PC-9 (cell line): ENCODE data around the gene OSCP1. TPM values are rescaled to one million over a fixed set of nuclear protein-coding genes. Genes with fewer than 3 reads are reported as not detected.

Experiments used
- BruUV-seq: library from RNA; stranded (reverse); fragments of 400-500 nt; replicated peaks from 2 replicates; lab custom pipeline; 2021; lab: Mats Ljungman, UMichigan
- CTCF ChIA-PET: fragments of 300-600 bp; sonication (Branson Sonifier 250); formaldehyde crosslinking; loops from one replicate; lab custom pipeline; 2022; ENCODE audit warnings: antibody characterized with exemption; lab: Charles Lee
- POLR2A ChIA-PET: fragments of 300-600 bp; sonication (Branson Sonifier 250); formaldehyde crosslinking; loops from one replicate; lab custom pipeline; 2022; ENCODE audit warnings: antibody characterized with exemption; ENCODE audit not compliant: unreplicated experiment; lab: Charles Lee
- DNase-seq, 2 experiments: peaks; one replicate each; pipeline versions ENCODE4 v3.0.0 to v3.0.0-alpha.2; 2015 to 2022; ENCODE audit warnings: mixed read lengths in 1 of 2
- H2AFZ ChIP-seq: fragments of 200-600 bp; sonication (generic); 2 replicates; pipeline ENCODE4 v1.8.1; 2017; ENCODE audit warnings: antibody characterized with exemption
- H3F3A ChIP-seq: fragments of 200-600 bp; sonication (generic); 2 replicates; pipeline ENCODE4 v1.8.1; 2017; ENCODE audit warnings: antibody characterized with exemption, mild to moderate bottlenecking, low read depth; ENCODE audit not compliant: insufficient read depth
- H3K27ac ChIP-seq: fragments of 200-600 bp; sonication (generic); 2 replicates; pipeline ENCODE4 v1.6.1; 2016; ENCODE audit warnings: mixed run types
- H3K27me3 ChIP-seq: fragments of 200-600 bp; sonication (generic); 2 replicates; pipeline ENCODE4 v1.6.1; 2016; ENCODE audit warnings: low read depth, mixed run types; ENCODE audit not compliant: insufficient read depth
- H3K36me3 ChIP-seq: fragments of 200-600 bp; sonication (generic); 2 replicates; pipeline ENCODE4 v1.6.1; 2016; ENCODE audit warnings: low read depth, mixed run types
- H3K4me1 ChIP-seq: fragments of 200-600 bp; sonication (generic); replicated peaks from 2 replicates; pipeline ENCODE4 v1.6.1; 2016; ENCODE audit warnings: mixed run types; ENCODE audit not compliant: insufficient read depth
- H3K4me2 ChIP-seq: fragments of 200-600 bp; sonication (generic); 2 replicates; pipeline ENCODE4 v1.6.1; 2017; ENCODE audit warnings: mixed run types
- H3K4me3 ChIP-seq: fragments of 200-600 bp; sonication (generic); 2 replicates; pipeline ENCODE4 v1.6.1; 2016; ENCODE audit warnings: mixed run types
- H3K79me2 ChIP-seq: fragments of 200-600 bp; sonication (generic); 2 replicates; pipeline ENCODE4 v1.6.1; 2017; ENCODE audit warnings: low read depth, mixed run types
- H3K9me2 ChIP-seq: fragments of 200-600 bp; sonication (generic); 2 replicates; pipeline ENCODE4 v1.8.1; 2017; ENCODE audit warnings: mild to moderate bottlenecking; ENCODE audit not compliant: insufficient read depth
- H3K9me3 ChIP-seq: fragments of 200-600 bp; sonication (generic); 2 replicates; pipeline ENCODE4 v1.8.1; 2016; ENCODE audit warnings: low read depth; ENCODE audit not compliant: insufficient read depth
- H4K20me1 ChIP-seq: fragments of 200-600 bp; sonication (generic); 2 replicates; pipeline ENCODE4 v1.8.1; 2017; ENCODE audit not compliant: insufficient read depth
- EZH2 ChIP-seq: fragments of 200-600 bp; sonication (generic); IDR thresholded peaks from 2 replicates; pipeline ENCODE4 v1.8.0; 2017; ENCODE audit warnings: antibody characterized with exemption, low read depth
- intact Hi-C: fragments of 100-400 bp; cut with micrococcal nuclease; formaldehyde crosslinking; loops from one replicate; pipeline ENCODE4 v1.10.0; 2022; ENCODE audit not compliant: unreplicated experiment
- total RNA-seq: library from RNA; stranded (reverse); gene quantifications from 2 replicates; pipeline ENCODE4 v1.2.3, GENCODE V29; 2021
- TF ChIP-seq, protein P1 (sequence below): fragments of 200-600 bp; sonication (generic); conservative IDR thresholded peaks from 2 replicates; pipeline ENCODE4 v1.6.1; 2017; ENCODE audit warnings: mixed run types, antibody characterized with exemption, mild to moderate bottlenecking, moderate library complexity

Gene OSCP1
- total RNA-seq, 1 experiment from 2014 or later, result 25.7 TPM

DNA sequence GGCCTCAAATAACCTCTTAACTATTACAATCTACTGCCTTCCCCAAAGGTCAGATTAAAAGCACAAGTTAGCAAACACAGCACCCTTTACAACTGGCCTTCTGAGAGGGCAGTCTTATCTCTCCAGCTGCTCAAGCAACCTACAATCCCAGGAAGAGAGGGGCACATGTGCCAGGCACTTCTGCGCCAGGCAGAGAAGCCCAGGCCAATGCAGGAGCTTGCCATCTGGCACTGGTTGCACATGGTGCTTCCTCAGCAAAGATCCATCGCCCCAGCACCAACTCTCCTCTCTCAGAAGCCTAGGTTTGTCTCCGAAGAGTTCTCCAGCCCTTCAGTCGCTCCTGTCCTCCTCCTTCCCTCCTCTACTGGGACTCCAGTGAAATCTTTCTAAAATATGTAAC lies 67.0 kb downstream of the OSCP1 start:
- Histone ChIP-seq H2AFZ (no peak overlapping the region), H3K9me3 (no peaks in the 10 kb centered on the region), H3K27me3 (no peaks in the 10 kb centered on the region), H3K4me1 (peaks cover 29% of the 10 kb centered on the region), H3K79me2 (peaks cover 70% of the 10 kb centered on the region), H3K4me2 (peak overlapping the region; percentile 98), H3K27ac (no peak overlapping the region), H3F3A (peaks cover 38% of the 10 kb centered on the region), H3K36me3 (0 out of 2 replicates have a peak, but pooled peaks cover 7% of the 10 kb centered on the region), H3K9me2 (no peaks in the 10 kb centered on the region), H3K4me3 (no peak overlapping the region), H4K20me1 (peaks cover 51% of the 10 kb centered on the region)
- intact Hi-C loops, result loop anchor here (10.0 kb wide), 1 partner anchor 78 kb away; the partner anchor contains the start of gene SH3D21
- DNase-seq, result no peak
- no peak for TF ChIP-seq EZH2
- TF ChIP-seq, protein P1, sequence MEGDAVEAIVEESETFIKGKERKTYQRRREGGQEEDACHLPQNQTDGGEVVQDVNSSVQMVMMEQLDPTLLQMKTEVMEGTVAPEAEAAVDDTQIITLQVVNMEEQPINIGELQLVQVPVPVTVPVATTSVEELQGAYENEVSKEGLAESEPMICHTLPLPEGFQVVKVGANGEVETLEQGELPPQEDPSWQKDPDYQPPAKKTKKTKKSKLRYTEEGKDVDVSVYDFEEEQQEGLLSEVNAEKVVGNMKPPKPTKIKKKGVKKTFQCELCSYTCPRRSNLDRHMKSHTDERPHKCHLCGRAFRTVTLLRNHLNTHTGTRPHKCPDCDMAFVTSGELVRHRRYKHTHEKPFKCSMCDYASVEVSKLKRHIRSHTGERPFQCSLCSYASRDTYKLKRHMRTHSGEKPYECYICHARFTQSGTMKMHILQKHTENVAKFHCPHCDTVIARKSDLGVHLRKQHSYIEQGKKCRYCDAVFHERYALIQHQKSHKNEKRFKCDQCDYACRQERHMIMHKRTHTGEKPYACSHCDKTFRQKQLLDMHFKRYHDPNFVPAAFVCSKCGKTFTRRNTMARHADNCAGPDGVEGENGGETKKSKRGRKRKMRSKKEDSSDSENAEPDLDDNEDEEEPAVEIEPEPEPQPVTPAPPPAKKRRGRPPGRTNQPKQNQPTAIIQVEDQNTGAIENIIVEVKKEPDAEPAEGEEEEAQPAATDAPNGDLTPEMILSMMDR, result no peak
- ChIA-PET POLR2A (no interaction called here), CTCF (interaction anchor here (0.6 kb wide), 2 partner anchors 11 to 36 kb away, joined by 3 to 4 read pairs; no protein-coding TSS in a partner anchor)
- BruUV-seq, result no TSS peak

DNA sequence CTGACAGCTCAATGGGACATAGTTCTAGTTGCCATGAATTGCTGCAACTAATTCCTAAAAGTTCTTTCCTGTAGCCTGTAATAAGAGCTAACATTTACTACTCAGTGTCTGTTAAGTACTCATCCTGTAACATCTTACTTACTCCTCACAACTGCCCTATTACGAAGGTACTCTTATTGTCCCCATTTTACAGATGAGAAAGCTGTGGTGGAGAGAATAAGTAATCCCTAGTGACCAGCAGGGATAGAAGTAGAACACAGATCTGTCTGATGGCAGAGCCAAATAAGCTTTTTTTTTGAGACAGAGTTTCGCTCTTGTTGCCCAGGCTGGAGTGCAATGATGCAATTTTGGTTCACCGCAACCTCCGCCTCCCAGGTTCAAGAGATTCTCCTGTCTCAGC lies 67.6 kb downstream of the OSCP1 start:
- H3F3A ChIP-seq, result peaks cover 32% of the 10 kb centered on the region
- 0 out of 2 replicates have a peak, but pooled peaks cover 7% of the 10 kb centered on the region for H3K36me3 ChIP-seq
- DNase-seq, result no peak
- H2AFZ ChIP-seq, result no peak overlapping the region
- intact Hi-C loops, result loop anchor here (10.0 kb wide), 1 partner anchor 78 kb away; the partner anchor contains the start of gene SH3D21
- POLR2A ChIA-PET, result no interaction called here
- CTCF ChIA-PET, result interaction anchor here (0.5 to 0.6 kb wide), 2 partner anchors 37 to 92 kb away, joined by 4 read pairs; no protein-coding TSS in a partner anchor
- TF ChIP-seq, protein P1, result no peak
- no peak for TF ChIP-seq EZH2
- H3K4me1 ChIP-seq, result peaks cover 23% of the 10 kb centered on the region
- H3K27ac ChIP-seq, result no peak overlapping the region
- H4K20me1 ChIP-seq, result peaks cover 51% of the 10 kb centered on the region
- H3K4me2 ChIP-seq, result no peak overlapping the region
- no peaks in the 10 kb centered on the region for H3K9me3 ChIP-seq
- no peak overlapping the region for H3K4me3 ChIP-seq
- H3K27me3 ChIP-seq, result no peaks in the 10 kb centered on the region
- H3K79me2 ChIP-seq, result peaks cover 76% of the 10 kb centered on the region
- no TSS peak for BruUV-seq
- H3K9me2 ChIP-seq, result no peaks in the 10 kb centered on the region

DNA sequence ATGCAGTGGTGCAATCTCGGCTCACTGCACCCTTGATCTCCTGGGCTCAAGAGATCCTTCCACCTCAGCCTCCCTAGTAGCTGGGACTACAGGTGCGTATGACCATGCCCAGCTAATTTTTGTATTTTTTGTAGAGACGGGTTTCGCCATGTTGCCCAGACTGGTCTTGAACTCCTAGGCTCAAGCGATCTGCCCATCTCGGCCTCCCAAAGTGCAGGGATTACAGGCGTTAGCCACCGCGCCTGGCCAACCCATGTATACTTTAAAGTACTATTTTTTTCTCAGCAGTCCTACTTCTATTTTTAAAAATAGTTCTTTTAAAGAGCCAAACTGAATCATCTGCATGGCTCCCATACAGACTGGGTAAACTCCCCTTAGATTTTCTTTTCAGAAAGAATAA lies 68.0 kb downstream of the OSCP1 start:
- Histone ChIP-seq H3K4me1 (peaks cover 19% of the 10 kb centered on the region), H3K4me2 (no peak overlapping the region), H3K9me2 (no peaks in the 10 kb centered on the region), H4K20me1 (peaks cover 51% of the 10 kb centered on the region), H2AFZ (no peak overlapping the region), H3K36me3 (0 out of 2 replicates have a peak, but pooled peaks cover 7% of the 10 kb centered on the region), H3K9me3 (no peaks in the 10 kb centered on the region), H3K27ac (no peak overlapping the region), H3K27me3 (no peaks in the 10 kb centered on the region), H3F3A (peaks cover 28% of the 10 kb centered on the region), H3K79me2 (peaks cover 80% of the 10 kb centered on the region), H3K4me3 (no peak overlapping the region)
- no peak for DNase-seq
- ChIA-PET CTCF (interaction anchor here (0.5 kb wide), 1 partner anchor 92 kb away, joined by 4 read pairs; no protein-coding TSS in a partner anchor), POLR2A (no interaction called here)
- intact Hi-C loops, result loop anchor here (10.0 kb wide), 1 partner anchor 77 kb away; the partner anchor contains the start of gene SH3D21
- BruUV-seq, result no TSS peak
- TF ChIP-seq, protein P1, result no peak
- no peak for TF ChIP-seq EZH2
